Esophagus squamous epithelium (tissue), 5 donors: ENCODE results near the gene ECI1. TPM values are rescaled to one million over a fixed set of nuclear protein-coding genes. Genes with fewer than 3 reads are reported as not detected.
"Not testable (repeated sequence)": the region's sequence is repeated elsewhere in the genome, so short reads cannot be mapped to it uniquely, and the experiment has no call there.

Experiments used
- DNase-seq: peaks from one replicate; lab custom pipeline; 2025; lab: John Stamatoyannopoulos, UW
- H3K27ac ChIP-seq, 4 donors: fragments of 200-600 bp; sonication (generic); one replicate each; pipeline ENCODE4 v1.5.1; 2016 to 2019; ENCODE audit warnings: mild to moderate bottlenecking in 1 of 4
- H3K27me3 ChIP-seq, 4 donors: fragments of 200-600 bp; sonication (generic); 1 replicate in 3 of 4; 2 replicates in 1 of 4; pipeline versions ENCODE4 v1.5.1 to v1.6.0; 2017 to 2021; ENCODE audit warnings: antibody characterized with exemption in 1 of 4
- H3K36me3 ChIP-seq, 3 donors: fragments of 200-600 bp; sonication (generic); one replicate each; pipeline ENCODE4 v1.5.1; 2016 to 2019
- H3K4me1 ChIP-seq, 3 donors: fragments of 200-600 bp; sonication (generic); one replicate each; pipeline ENCODE4 v1.5.1; 2017 to 2019
- H3K4me3 ChIP-seq, 4 donors: fragments of 200-600 bp; sonication (generic); 1 replicate in 3 of 4; 2 replicates in 1 of 4; pipeline ENCODE4 v1.5.1; 2016 to 2019; ENCODE audit warnings: mild to moderate bottlenecking in 2 of 4, moderate library complexity in 1 of 4
- H3K9me3 ChIP-seq, 3 donors: fragments of 200-600 bp; sonication (generic); one replicate each; pipeline ENCODE4 v1.5.1; 2016 to 2019
- CTCF ChIP-seq, 6 experiments: fragments of 450-650 bp in 4 of 6; fragments of 200-600 bp in 2 of 6; sonication (generic) in 2 of 6; IDR thresholded peaks; one replicate each; pipeline ENCODE4 v1.5.1; 2016 to 2019; ENCODE audit warnings: antibody characterized with exemption in 6 of 6, mild to moderate bottlenecking in 4 of 6, moderate library complexity in 4 of 6
- POLR2A ChIP-seq, 4 donors: fragments of 450-650 bp; IDR thresholded peaks; one replicate each; pipeline ENCODE4 v1.6.1; 2017; ENCODE audit warnings: antibody characterized with exemption in 4 of 4, mild to moderate bottlenecking in 4 of 4, moderate library complexity in 3 of 4
- WGBS, 2 donors: methylation state at CpG; one replicate each; pipeline ENCODE4 v1.1.5; 2018; 5-methylcytosine and 5-hydroxymethylcytosine counted together
- intact Hi-C: fragments of 100-400 bp; cut with DNase I; formaldehyde crosslinking; loops from one replicate; pipeline ENCODE4 v1.15.0; 2022
- total RNA-seq, 4 donors: library from RNA; depleted of rRNA; stranded (reverse); fragments of >200 nt; gene quantifications; one replicate each; pipeline ENCODE4 v1.1.0, GENCODE V29; 2016
- donor health status: DM: yes; HTN: yes; CAD: no.

The ECI1 gene
- total RNA-seq, 4 donors from 2014 or later = 38.6 to 50.7 (median 42.6) TPM

- peaks cover 13 to 24% (median 22%) of the 10 kb centered on the region in 3 donors for H3K4me1 ChIP-seq
- DNase-seq = no peak
- no peaks in the 10 kb centered on the region for H3K9me3 ChIP-seq
- no peak for TF ChIP-seq POLR2A (IDR thresholded peaks at IDR 0.05)
- peak in 1 of 6 experiments; percentile 2 for TF ChIP-seq CTCF (IDR thresholded peaks at IDR 0.05)
- intact Hi-C loops = no loop called here
- 0 to 3% methylated on average over 3 to 12 of the region's 16 CpGs for WGBS, 2 donors
- no peaks in the 10 kb centered on the region for H3K27me3 ChIP-seq
- H3K36me3 ChIP-seq = peaks cover 14 to 43% (median 25%) of the 10 kb centered on the region in 3 donors
- peak overlapping the region; percentile 67 to 87 (median 82) for H3K4me3 ChIP-seq
- peak overlapping the region; percentile 96 to 99 (median 98) for H3K27ac ChIP-seq
Observed at GRCh38 chr16:2205967-2206313, 45.4 kb downstream of the ECI1 start.

- H3K36me3 ChIP-seq = peaks cover 14 to 40% (median 25%) of the 10 kb centered on the region in 3 donors
- peak in 3 of 4 donors; percentile 67 to 74 (median 73) for TF ChIP-seq POLR2A (IDR thresholded peaks at IDR 0.05)
- peak in 2 of 6 experiments; percentile 24 to 34 for TF ChIP-seq CTCF (IDR thresholded peaks at IDR 0.05)
- H3K27ac ChIP-seq = peak within 1 kb of the TSS; percentile 96 to 99 (median 98)
- peak within 1 kb of the TSS; percentile 67 to 87 (median 82) for H3K4me3 ChIP-seq
- H3K27me3 ChIP-seq = no peaks in the 10 kb centered on the region
- no peaks in the 10 kb centered on the region for H3K9me3 ChIP-seq
- DNase-seq = peak; percentile 57
- H3K4me1 ChIP-seq = peaks cover 13 to 24% (median 22%) of the 10 kb centered on the region in 3 donors
- intact Hi-C loops = no loop called here
- WGBS, 2 donors = 0 to 2% methylated on average over 12 to 31 of the region's 93 CpGs
Observed at GRCh38 chr16:2205104-2205966, 46.1 kb downstream of the ECI1 start, which contains the start of gene MLST8. Gene MLST8 (plus strand): TSS chr16:2205454. CDS start chr16:2206086, 632 bp downstream.

- WGBS, 2 donors = 74 to 78% methylated on average over 13 of the region's 13 CpGs
- no peak for DNase-seq
- intact Hi-C loops = no loop called here
- Histone ChIP-seq H3K36me3 (peaks cover 14 to 32% (median 25%) of the 10 kb centered on the region in 3 donors), H3K9me3 (no peaks in the 10 kb centered on the region), H3K4me3 (peak overlapping the region; percentile 67 to 87 (median 82)), H3K4me1 (peaks cover 13 to 24% (median 22%) of the 10 kb centered on the region in 3 donors), H3K27ac (peak overlapping the region; percentile 96 to 99 (median 98)), H3K27me3 (peaks cover 0 to 3% (median 0%) of the 10 kb centered on the region in 4 donors)
- TF ChIP-seq CTCF (IDR thresholded peaks at IDR 0.05) (no peak), POLR2A (IDR thresholded peaks at IDR 0.05) (no peak)
Observed at GRCh38 chr16:2204416-2205103, 46.8 kb downstream of the ECI1 start.

GRCh38 chr16:2203119-2203688, 48.2 kb downstream of the ECI1 start:
- WGBS, 2 donors = 83 to 93% methylated on average over 8 of the region's 8 CpGs
- H3K4me3 ChIP-seq, DNase-seq, H3K27ac ChIP-seq, H3K9me3 ChIP-seq, intact Hi-C loops: not testable (repeated sequence)
- peaks cover 13 to 24% (median 22%) of the 10 kb centered on the region in 3 donors for H3K4me1 ChIP-seq
- H3K27me3 ChIP-seq = peaks cover 0 to 15% (median 0%) of the 10 kb centered on the region in 4 donors
- H3K36me3 ChIP-seq = peaks cover 4 to 19% (median 12%) of the 10 kb centered on the region in 3 donors

GRCh38 chr16:2200313-2200712, 51.1 kb downstream of the ECI1 start:
- Histone ChIP-seq H3K4me3 (no peak overlapping the region), H3K36me3 (no peaks in the 10 kb centered on the region), H3K9me3 (no peaks in the 10 kb centered on the region), H3K27me3 (peaks cover 6 to 42% (median 9%) of the 10 kb centered on the region in 4 donors), H3K27ac (no peak overlapping the region), H3K4me1 (peaks cover 7 to 22% (median 20%) of the 10 kb centered on the region in 3 donors)
- no peak for DNase-seq
- intact Hi-C loops = no loop called here
- TF ChIP-seq POLR2A (IDR thresholded peaks at IDR 0.05) = no peak
- no peak for TF ChIP-seq CTCF (IDR thresholded peaks at IDR 0.05)
- WGBS, 2 donors = 91 to 92% methylated on average over 5 to 6 of the region's 6 CpGs
